Brain pericyte (primary cell): ENCODE measurements around the gene B3GNT4.
"Not testable (repeated sequence)": the region's sequence is repeated elsewhere in the genome, so short reads cannot be mapped to it uniquely, and the experiment has no call there.

Experiments used
- DNase-seq: peaks from one replicate; pipeline ENCODE4 v3.0.0-alpha.2; 2012; ENCODE audit warnings: low read depth, low spot score

B3GNT4 gene

GRCh38 chr12:122187466-122187865, 16.0 kb upstream of the B3GNT4 start:
- no peak for DNase-seq

GRCh38 chr12:122189626-122190475, 13.7 kb upstream of the B3GNT4 start:
- no peak for DNase-seq

GRCh38 chr12:122190842-122191668, 12.5 kb upstream of the B3GNT4 start:
- DNase-seq, result no peak

GRCh38 chr12:122192441-122192840, 11.1 kb upstream of the B3GNT4 start:
- DNase-seq, result no peak

GRCh38 chr12:122194804-122195203, 8.7 kb upstream of the B3GNT4 start:
- no peak for DNase-seq

- DNase-seq, result no peak
Observed at GRCh38 chr12:122195405-122195804, 8.1 kb upstream of the B3GNT4 start.

GRCh38 chr12:122197612-122197966, 5.9 kb upstream of the B3GNT4 start:
- no peak for DNase-seq

GRCh38 chr12:122199484-122200355, 3.8 kb upstream of the B3GNT4 start:
- no peak for DNase-seq

- DNase-seq, result no peak
Observed at GRCh38 chr12:122200541-122201175, 2.9 kb upstream of the B3GNT4 start.

GRCh38 chr12:122201381-122201780, 2.1 kb upstream of the B3GNT4 start:
- no peak for DNase-seq

GRCh38 chr12:122202017-122202416, 1.5 kb upstream of the B3GNT4 start:
- DNase-seq, result no peak

GRCh38 chr12:122202811-122203210, 698 bp upstream of the B3GNT4 start:
- not testable (repeated sequence) for DNase-seq

GRCh38 chr12:122204167-122205052, 901 bp downstream of the B3GNT4 start:
- no peak for DNase-seq

GRCh38 chr12:122205053-122205925, 1.8 kb downstream of the B3GNT4 start:
- no peak for DNase-seq

- DNase-seq, result no peak
Observed at GRCh38 chr12:122206111-122206881, 2.8 kb downstream of the B3GNT4 start.

- no peak for DNase-seq
Observed at GRCh38 chr12:122206976-122207375, 3.5 kb downstream of the B3GNT4 start.

- DNase-seq, result no peak
Observed at GRCh38 chr12:122207391-122207790, 3.9 kb downstream of the B3GNT4 start.

- no peak for DNase-seq
Observed at GRCh38 chr12:122208073-122208820, 4.7 kb downstream of the B3GNT4 start.
